HL-60/S4 (cell line): Measurements from ENCODE around the gene GLT8D2.

Experiments used
- in situ Hi-C: fragments of 300-500 bp; cut with MboI; formaldehyde crosslinking; loops from 2 replicates; pipeline ENCODE4 v1.14.3; 2022; ENCODE audit warnings: low sequenced_read_pairs

Gene GLT8D2

GRCh38 chr12:104003596-104003995 is 46.4 kb downstream of the GLT8D2 start:
- in situ Hi-C loops = no loop called here

- in situ Hi-C loops = no loop called here
Measured at GRCh38 chr12:104002686-104003085, 47.3 kb downstream of the GLT8D2 start.

DNA sequence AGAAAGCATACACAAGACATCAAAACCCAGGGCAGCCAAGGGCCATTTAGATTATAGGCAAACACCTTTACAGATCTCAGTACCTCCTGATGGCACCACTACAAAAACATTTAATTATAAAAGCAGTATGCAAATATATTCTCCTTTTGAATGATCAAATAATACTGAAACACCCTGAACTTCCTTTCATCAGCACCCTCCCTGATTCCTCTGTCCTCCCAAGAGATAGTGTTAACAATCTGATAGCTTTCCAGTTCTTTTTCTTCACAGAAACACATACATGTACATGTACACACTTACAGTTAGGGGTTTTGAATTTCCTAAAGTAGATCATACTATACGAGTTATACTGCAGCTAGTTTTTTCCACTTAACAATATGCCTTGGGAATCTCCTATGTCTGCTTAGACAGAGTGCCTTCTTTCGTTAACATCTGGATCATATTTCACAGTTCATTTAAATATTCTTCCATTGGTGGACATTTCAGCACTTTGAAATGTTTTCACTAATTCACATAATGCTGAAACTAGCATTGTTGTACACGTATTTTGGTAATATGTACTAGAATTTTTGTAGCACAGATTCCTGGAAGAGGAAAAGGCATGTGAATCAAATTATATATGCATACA is 49.1 kb downstream of the GLT8D2 start:
- in situ Hi-C loops = no loop called here

DNA sequence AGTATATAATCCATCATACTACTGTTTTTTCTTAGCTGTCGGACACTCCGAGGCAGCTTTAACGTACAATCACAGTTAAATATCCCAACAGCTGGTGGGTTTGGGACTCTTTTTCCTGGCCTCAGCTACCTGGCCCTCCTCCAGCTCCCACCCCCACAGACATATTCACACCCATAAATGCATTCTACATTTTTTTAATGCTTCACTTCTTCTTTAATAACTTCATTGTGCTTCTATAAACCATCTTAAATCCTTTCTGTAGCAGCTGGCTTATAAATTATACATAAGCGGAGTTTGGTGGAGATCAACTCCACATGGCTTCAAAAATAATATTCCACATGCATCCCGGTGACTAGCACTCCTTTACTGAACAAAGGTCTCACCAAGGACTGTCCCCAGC is 51.0 kb downstream of the GLT8D2 start:
- in situ Hi-C loops = no loop called here

DNA sequence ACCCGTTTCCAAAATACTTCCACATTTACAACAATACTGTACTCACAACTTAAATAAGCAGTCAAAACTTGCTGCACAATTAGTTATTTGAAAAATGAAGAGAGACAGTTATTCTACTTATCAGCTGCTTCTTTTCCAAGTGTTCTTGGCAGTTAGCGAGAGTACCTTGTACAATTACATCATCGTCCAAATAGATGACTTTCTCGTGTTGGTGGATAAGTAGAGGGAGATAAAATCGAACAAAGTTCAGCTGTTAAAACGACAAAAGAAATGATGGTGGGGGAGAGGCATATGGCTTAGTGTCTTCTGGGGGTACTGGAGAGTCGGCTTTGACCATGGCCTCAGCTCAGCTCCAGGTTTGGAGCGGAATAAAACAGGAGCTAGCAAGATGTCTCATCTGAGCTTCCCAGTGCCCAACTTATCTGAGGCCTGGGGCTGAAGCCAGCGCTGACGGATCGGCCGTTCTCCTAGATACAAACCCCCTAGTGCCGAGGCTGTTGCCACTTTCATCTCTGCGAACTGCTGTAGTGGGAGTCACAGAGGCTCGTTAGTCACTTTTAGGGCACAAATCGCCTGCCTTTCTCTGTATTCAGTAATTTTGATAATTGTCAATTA is 52.6 kb downstream of the GLT8D2 start:
- in situ Hi-C loops = no loop called here

DNA sequence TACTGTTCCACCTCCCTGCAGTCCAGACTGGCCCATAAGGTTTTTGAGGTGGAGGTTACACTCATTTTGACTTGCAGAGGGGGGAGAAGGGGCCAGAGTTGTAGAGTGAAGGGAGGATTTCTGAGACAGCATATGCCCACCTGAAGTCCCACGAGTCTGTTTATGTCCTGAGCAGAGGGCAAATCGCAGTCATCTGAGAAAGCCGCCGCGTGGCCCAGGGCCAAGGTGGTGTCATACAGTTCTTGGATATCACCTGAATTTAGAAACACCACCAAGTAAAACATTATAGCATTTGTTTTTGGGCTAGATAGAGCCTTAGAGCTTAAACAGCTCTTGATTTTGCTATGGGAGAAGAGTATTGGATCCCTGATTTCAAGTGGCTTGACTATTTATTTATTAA is 53.4 kb downstream of the GLT8D2 start:
- in situ Hi-C loops = no loop called here

- in situ Hi-C loops = no loop called here
Measured at GRCh38 chr12:103994235-103994634, 55.8 kb downstream of the GLT8D2 start.

GRCh38 chr12:103986829-103987228 is 63.2 kb downstream of the GLT8D2 start:
- in situ Hi-C loops = no loop called here

DNA sequence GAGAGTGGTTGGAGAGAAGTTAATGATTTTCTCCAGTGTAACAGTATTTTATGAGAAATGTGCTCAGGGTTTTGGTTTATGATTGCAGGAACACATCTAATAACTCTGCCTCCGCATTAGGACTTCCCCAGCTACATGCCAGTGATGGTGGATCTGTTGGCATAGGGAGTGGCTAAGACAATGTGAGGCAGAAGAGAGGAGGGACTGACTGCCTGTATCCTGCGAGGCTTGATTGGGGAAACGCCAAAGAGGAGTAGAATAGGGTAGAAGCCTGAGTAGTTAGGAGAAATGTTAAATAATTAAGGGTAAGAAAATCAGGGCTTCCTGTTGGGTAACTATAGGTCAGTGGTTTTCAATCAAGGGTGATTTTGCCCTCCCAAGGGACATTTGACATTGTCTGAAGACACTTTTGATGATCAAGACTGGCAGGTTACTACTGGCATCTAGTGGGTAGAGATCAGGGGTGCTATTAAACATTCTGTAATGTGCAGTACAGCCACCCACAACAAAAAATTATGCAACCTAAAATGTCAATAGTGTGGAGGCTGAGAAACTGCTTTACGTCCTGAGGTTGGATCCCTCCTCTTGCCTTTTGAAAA is 71.5 kb downstream of the GLT8D2 start:
- in situ Hi-C loops = no loop called here

GRCh38 chr12:103975368-103975767 is 74.6 kb downstream of the GLT8D2 start:
- in situ Hi-C loops = no loop called here

- in situ Hi-C loops = no loop called here
Measured at GRCh38 chr12:103973909-103974308, 76.1 kb downstream of the GLT8D2 start.

GRCh38 chr12:103969391-103969790 is 80.6 kb downstream of the GLT8D2 start:
- in situ Hi-C loops = no loop called here

DNA sequence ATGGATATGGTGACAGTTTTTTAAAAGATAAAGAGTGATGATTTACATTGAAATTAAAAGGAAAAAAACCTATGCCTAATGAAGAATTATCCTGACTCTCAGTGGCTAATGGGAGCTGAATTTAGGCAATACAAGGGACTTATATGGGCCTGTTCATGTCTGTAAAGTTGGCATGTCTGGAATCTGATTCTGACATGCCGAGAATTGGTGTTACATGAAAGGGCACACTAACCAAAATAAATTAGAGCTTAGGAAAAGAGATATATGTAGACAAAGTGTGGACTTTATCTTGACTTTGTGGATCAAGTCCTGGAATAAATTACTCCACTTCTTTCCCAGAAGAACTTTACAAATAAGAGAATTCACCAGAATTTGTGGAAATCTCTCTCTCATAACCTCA is 83.3 kb downstream of the GLT8D2 start:
- in situ Hi-C loops = no loop called here

DNA sequence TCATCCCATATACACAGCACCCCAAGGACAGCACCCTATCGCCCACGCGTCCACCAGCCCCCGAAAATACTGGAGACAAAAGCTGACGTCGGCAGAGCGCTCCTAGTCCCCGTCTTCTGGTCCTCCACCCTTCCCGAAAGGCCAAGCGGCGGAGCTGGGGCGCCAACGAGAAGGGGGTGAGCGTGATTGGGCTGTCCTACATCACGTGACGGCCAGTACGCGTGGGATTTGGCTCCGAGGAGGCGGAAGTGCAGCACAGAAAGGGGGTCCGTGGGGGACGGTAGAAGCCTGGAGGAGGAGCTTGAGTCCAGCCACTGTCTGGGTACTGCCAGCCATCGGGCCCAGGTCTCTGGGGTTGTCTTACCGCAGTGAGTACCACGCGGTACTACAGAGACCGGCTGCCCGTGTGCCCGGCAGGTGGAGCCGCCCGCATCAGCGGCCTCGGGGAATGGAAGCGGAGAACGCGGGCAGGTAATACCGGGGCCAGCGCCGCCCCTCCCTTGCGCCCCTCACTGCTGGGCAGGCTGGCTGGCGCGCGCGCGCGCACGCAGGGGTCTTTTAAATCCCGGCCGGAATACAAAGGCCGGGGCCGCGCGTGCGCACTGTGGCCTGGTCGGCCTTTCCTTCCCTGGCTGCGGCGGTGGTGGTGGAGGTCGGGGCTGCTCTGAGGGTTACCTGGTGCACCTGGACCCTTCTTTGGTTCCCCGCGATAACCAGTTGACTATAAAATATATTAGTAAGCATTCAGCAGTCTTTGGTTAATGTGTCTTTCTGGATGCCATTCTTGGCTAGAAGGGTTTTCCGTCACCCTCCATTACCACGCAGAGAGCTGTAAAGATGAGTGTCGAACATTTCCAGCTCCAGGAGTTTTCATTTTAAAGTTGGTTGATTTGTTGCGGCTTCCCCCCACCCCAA is 84.1 kb downstream of the GLT8D2 start, which contains the start of gene TDG:
TDG (plus strand) TSS at position 283 of the 915 bp plus-strand sequence; CDS start at position 449, 166 bp downstream.
- in situ Hi-C loops = no loop called here

GRCh38 chr12:103965255-103965589 is 84.8 kb downstream of the GLT8D2 start:
- in situ Hi-C loops = no loop called here

- in situ Hi-C loops = no loop called here
Measured at GRCh38 chr12:103964805-103965204, 85.2 kb downstream of the GLT8D2 start.

DNA sequence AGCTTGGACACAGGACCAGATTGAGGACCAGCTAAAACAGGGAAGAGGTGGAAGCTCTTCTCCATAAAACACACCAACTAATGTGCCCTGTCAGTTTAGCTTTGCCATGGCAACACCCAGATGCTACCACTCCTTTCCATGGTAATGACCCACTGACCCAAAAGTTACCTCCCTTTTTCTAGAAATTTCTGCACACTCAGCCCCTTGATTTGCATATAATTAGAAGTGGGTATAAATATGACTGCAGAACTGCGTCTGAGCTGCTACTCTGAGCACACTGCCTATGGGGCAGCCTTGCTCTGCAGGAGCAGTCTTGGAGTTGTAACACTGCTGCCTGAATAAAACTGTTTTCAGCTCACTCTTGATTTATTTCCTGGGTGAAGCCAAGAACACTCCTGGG is 87.5 kb downstream of the GLT8D2 start:
- in situ Hi-C loops = no loop called here

DNA sequence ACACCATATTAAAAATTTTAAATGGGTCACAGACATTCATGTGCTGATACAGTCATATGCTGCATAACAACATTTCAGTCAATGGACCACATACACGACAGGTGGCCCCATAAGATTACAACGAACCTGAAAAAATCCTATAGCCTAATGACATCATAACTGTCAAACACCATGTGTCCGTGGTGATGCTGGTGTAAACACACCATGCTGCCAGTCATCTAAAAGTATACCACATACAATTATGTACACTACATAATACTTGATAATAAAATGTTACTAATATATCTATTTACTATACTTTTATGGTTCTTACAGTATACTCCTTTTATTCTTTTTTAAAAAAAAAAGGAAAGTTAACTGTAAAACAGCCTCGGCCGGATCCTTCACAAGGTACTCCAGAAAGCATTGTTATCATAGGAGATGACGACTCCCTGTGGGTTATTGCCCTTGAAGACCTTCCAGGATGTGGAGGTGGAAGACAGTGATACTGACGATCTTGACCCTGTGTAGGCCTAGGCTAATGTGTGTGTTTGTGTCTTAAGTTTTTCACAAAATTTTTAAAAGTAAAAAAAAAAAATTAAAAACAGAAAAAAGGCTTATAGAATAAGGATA is 89.3 kb downstream of the GLT8D2 start:
- in situ Hi-C loops = no loop called here

GRCh38 chr12:103958621-103959020 is 91.4 kb downstream of the GLT8D2 start:
- in situ Hi-C loops = no loop called here

DNA sequence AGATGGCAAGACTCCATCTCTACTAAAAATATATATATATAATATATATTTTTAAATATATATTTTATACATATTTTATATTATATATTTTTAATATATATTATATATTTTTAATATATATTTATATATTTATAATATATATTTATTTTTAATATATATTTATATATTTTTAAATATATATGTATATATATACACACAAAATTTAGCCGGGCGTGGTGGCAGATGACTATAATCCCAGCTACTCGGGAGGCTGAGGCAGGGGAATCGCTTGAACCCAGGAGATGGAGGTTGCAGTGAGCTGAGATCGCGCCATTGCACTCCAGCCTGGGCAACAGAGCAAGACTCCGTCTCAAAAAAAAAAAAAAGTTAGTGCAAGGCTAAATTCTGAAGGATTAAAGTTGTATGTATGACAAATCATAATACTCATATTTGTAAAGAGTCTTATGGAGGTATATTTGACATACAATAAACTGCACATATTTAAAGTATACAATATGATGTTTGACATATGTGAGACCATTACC is 92.1 kb downstream of the GLT8D2 start:
- in situ Hi-C loops = no loop called here

DNA sequence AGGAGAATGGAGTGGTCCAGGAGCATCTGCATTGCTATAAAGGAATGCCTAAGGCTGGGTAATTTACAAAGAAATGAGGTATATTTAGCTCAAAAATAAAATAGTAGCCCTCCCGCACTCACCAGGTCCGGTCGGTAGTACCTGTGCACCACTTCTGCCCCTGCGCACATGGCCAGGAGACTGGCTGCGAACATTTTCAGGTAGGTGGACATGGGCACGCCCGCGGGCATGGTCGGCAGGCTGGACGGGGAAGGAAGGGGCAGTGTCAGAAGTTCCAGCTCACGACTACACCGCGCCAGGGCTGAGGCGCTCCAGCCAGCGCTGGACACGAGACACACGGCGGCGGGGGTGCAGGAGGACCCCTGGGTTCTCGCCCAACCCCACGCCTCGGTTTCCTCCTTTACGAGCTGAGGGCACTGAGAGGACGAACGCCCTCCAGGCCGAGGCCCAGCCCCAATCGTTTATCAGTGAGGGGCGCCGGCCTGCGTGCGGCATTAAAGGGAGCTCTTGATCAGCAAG is 93.4 kb downstream of the GLT8D2 start:
- in situ Hi-C loops = no loop called here
